Gastroesophageal sphincter (tissue), 4 donors: ENCODE measurements around the gene VSTM2B. TPM values are rescaled to one million over a fixed set of nuclear protein-coding genes. Genes with fewer than 3 reads are reported as not detected.
"Not testable (repeated sequence)": the region's sequence is repeated elsewhere in the genome, so short reads cannot be mapped to it uniquely, and the experiment has no call there.

Source experiments
- ATAC-seq: fragments of 150-250 bp; one replicate; pipeline ENCODE4 v1.9.1; 2016; ENCODE audit warnings: mild to moderate bottlenecking, moderate library complexity
- H3K27ac ChIP-seq, 4 donors: fragments of 200-600 bp; sonication (generic) in 3 of 4; 1 replicate in 3 of 4; 2 replicates in 1 of 4; pipeline ENCODE4 v1.5.1; 2016 to 2019
- H3K27me3 ChIP-seq: fragments of 200-600 bp; sonication (generic); one replicate; pipeline ENCODE4 v1.5.1; 2019
- H3K36me3 ChIP-seq, 2 donors: fragments of 200-600 bp; sonication (generic); one replicate each; pipeline ENCODE4 v1.5.1; 2019; ENCODE audit warnings: control low read depth in 1 of 2
- H3K4me1 ChIP-seq, 3 donors: fragments of 200-600 bp; sonication (generic); 1 replicate in 2 of 3; 2 replicates in 1 of 3; pipeline ENCODE4 v1.5.1; 2016 to 2019; ENCODE audit warnings: control low read depth in 2 of 3
- H3K4me3 ChIP-seq, 2 donors: fragments of 200-600 bp; sonication (generic); one replicate each; pipeline ENCODE4 v1.5.1; 2019; ENCODE audit warnings: mild to moderate bottlenecking in 1 of 2, moderate library complexity in 1 of 2
- H3K9me3 ChIP-seq, 3 donors: fragments of 200-600 bp; sonication (generic); one replicate each; pipeline ENCODE4 v1.5.1; 2017 to 2019; ENCODE audit warnings: control low read depth in 2 of 3
- CTCF ChIP-seq, 4 experiments: fragments of 200-600 bp in 2 of 4; fragments of 450-650 bp in 2 of 4; sonication (generic) in 1 of 4; IDR thresholded peaks; one replicate each; pipeline ENCODE4 v1.5.1; 2017 to 2019; ENCODE audit warnings: antibody characterized with exemption in 4 of 4, mild to moderate bottlenecking in 2 of 4, moderate library complexity in 2 of 4
- EP300 ChIP-seq: sonication (generic); formaldehyde crosslinking; IDR thresholded peaks from one replicate; pipeline ENCODE4 v1.6.1; 2017; ENCODE audit warnings: antibody characterized with exemption, mild to moderate bottlenecking
- POLR2A ChIP-seq, 2 donors: fragments of 450-650 bp; IDR thresholded peaks; one replicate each; pipeline ENCODE4 v1.6.1; 2017; ENCODE audit warnings: antibody characterized with exemption in 2 of 2, mild to moderate bottlenecking in 2 of 2, moderate library complexity in 1 of 2
- POLR2AphosphoS5 ChIP-seq: sonication (generic); formaldehyde crosslinking; IDR thresholded peaks from one replicate; pipeline ENCODE4 v1.6.1; 2017; ENCODE audit warnings: antibody characterized with exemption
- WGBS, 2 donors: methylation state at CpG; one replicate each; pipeline ENCODE4 v1.1.5; 2018; ENCODE audit warnings: low coverage in 1 of 2; 5-methylcytosine and 5-hydroxymethylcytosine counted together
- total RNA-seq, 4 donors: library from RNA; depleted of rRNA; stranded (reverse); fragments of >200 nt; gene quantifications; one replicate each; pipeline ENCODE4 v1.1.0, GENCODE V29; 2016

VSTM2B gene
- total RNA-seq, 4 donors from 2014 or later: 0.40 TPM; not detected in 3

- Histone ChIP-seq H3K4me3 (no peak overlapping the region), H3K36me3 (no peaks in the 10 kb centered on the region), H3K27me3 (peaks cover 38% of the 10 kb centered on the region), H3K9me3 (no peaks in the 10 kb centered on the region), H3K27ac (no peak overlapping the region), H3K4me1 (no peaks in the 10 kb centered on the region)
- no peak for TF ChIP-seq EP300
- TF ChIP-seq POLR2A (IDR thresholded peaks at IDR 0.05): no peak
- TF ChIP-seq CTCF (IDR thresholded peaks at IDR 0.05): no peak
- TF ChIP-seq POLR2AphosphoS5: no peak
- ATAC-seq: no peak
- WGBS, 2 donors: 59 to 68% methylated on average over 3 of the region's 3 CpGs
These were observed 16.5 kb downstream of the VSTM2B start for GRCh38 chr19:29542327-29542726.

- no peak overlapping the region for H3K4me3 ChIP-seq
- WGBS, 2 donors: 63 to 100% methylated on average over 1 to 3 of the region's 3 CpGs
- no peaks in the 10 kb centered on the region for H3K9me3 ChIP-seq
- no peak for TF ChIP-seq EP300
- no peak for TF ChIP-seq CTCF (IDR thresholded peaks at IDR 0.05)
- no peak for TF ChIP-seq POLR2AphosphoS5
- TF ChIP-seq POLR2A (IDR thresholded peaks at IDR 0.05): no peak
- no peak overlapping the region for H3K27ac ChIP-seq
- ATAC-seq: no peak
- H3K27me3 ChIP-seq: peaks cover 33% of the 10 kb centered on the region
- no peaks in the 10 kb centered on the region for H3K4me1 ChIP-seq
- no peaks in the 10 kb centered on the region for H3K36me3 ChIP-seq
These were observed 17.0 kb downstream of the VSTM2B start for GRCh38 chr19:29542776-29543175.

GRCh38 chr19:29543381-29543780 lies 17.6 kb downstream of the VSTM2B start:
- WGBS, 2 donors: 33 to 64% methylated on average over 1 to 2 of the region's 2 CpGs
- peaks cover 29% of the 10 kb centered on the region for H3K27me3 ChIP-seq
- H3K9me3 ChIP-seq: no peaks in the 10 kb centered on the region
- no peaks in the 10 kb centered on the region for H3K36me3 ChIP-seq
- no peaks in the 10 kb centered on the region for H3K4me1 ChIP-seq
- no peak overlapping the region for H3K4me3 ChIP-seq
- no peak for ATAC-seq
- TF ChIP-seq POLR2A (IDR thresholded peaks at IDR 0.05): no peak
- no peak for TF ChIP-seq CTCF (IDR thresholded peaks at IDR 0.05)
- TF ChIP-seq EP300: no peak
- TF ChIP-seq POLR2AphosphoS5: no peak
- no peak overlapping the region for H3K27ac ChIP-seq

GRCh38 chr19:29544656-29545360 lies 19.0 kb downstream of the VSTM2B start:
- Histone ChIP-seq H3K36me3 (no peaks in the 10 kb centered on the region), H3K27ac (no peak overlapping the region), H3K27me3 (peaks cover 19% of the 10 kb centered on the region), H3K4me3 (no peak overlapping the region), H3K4me1 (no peaks in the 10 kb centered on the region), H3K9me3 (no peaks in the 10 kb centered on the region)
- no peak for TF ChIP-seq EP300
- TF ChIP-seq CTCF (IDR thresholded peaks at IDR 0.05): no peak
- TF ChIP-seq POLR2A (IDR thresholded peaks at IDR 0.05): no peak
- TF ChIP-seq POLR2AphosphoS5: no peak
- 81 to 83% methylated on average over 3 to 13 of the region's 15 CpGs for WGBS, 2 donors
- ATAC-seq: no peak

- WGBS, 2 donors: 80 to 90% methylated on average over 4 of the region's 4 CpGs
- H3K9me3 ChIP-seq, ATAC-seq: not testable (repeated sequence)
These were observed 19.7 kb downstream of the VSTM2B start for GRCh38 chr19:29545447-29545846.

More at GRCh38 chr19:29545447-29545846, 19.7 kb downstream of the VSTM2B start:
- H3K4me1 ChIP-seq, H3K4me3 ChIP-seq, H3K36me3 ChIP-seq, H3K27ac ChIP-seq: not testable (repeated sequence)
- peaks cover 18% of the 10 kb centered on the region for H3K27me3 ChIP-seq
